ENCODE results near the gene DEPDC5.

The DEPDC5 gene

DNA sequence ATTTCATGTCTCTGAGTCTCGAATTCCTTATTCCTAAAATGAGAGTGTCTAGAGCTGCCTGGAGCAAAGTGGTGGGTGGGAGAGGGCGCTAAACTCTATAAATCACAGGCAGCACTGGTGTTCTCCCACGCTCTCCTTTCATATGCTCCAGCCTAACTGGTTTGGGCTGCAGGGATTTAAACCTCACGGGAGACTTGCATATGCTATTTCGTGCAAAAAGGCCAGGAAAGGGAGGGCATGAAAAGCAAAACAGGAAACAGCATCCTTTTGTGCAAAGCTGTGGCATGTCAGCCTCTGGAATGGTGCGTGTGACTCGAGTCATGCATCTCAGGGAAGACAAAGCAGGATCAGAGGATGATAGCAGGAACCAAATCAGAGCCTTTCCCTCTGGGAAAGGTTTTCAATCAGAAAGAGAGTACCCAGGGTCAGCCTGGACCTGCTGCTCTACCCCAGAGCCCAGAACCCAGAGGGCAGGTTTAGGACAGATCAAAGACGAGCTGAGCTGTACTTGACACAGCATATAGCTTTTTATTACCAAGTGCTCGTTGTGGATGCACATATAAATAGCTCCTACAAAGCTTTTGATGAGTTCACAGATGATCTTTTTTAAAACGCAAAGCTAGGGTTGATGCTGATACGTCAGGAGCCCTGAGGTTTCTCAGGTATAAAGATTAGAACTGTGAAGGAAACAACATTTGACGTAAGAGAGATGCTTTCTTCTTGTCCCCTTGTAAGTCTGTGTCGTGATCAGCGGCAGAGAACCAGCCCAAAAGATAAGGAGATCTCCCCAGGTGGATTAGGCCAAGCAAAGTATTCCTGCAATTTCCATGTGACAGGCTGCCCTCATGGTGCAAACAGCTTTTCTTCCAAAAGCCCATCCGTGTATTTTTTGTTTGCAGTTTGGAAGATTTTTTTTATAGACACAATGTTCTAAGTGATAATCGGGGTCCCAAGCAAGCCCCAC is 144.3 kb downstream of the DEPDC5 start:
- TF ChIP-seq, protein P1, sequence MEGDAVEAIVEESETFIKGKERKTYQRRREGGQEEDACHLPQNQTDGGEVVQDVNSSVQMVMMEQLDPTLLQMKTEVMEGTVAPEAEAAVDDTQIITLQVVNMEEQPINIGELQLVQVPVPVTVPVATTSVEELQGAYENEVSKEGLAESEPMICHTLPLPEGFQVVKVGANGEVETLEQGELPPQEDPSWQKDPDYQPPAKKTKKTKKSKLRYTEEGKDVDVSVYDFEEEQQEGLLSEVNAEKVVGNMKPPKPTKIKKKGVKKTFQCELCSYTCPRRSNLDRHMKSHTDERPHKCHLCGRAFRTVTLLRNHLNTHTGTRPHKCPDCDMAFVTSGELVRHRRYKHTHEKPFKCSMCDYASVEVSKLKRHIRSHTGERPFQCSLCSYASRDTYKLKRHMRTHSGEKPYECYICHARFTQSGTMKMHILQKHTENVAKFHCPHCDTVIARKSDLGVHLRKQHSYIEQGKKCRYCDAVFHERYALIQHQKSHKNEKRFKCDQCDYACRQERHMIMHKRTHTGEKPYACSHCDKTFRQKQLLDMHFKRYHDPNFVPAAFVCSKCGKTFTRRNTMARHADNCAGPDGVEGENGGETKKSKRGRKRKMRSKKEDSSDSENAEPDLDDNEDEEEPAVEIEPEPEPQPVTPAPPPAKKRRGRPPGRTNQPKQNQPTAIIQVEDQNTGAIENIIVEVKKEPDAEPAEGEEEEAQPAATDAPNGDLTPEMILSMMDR (IDR thresholded peaks at IDR 0.05), result no peak

DNA sequence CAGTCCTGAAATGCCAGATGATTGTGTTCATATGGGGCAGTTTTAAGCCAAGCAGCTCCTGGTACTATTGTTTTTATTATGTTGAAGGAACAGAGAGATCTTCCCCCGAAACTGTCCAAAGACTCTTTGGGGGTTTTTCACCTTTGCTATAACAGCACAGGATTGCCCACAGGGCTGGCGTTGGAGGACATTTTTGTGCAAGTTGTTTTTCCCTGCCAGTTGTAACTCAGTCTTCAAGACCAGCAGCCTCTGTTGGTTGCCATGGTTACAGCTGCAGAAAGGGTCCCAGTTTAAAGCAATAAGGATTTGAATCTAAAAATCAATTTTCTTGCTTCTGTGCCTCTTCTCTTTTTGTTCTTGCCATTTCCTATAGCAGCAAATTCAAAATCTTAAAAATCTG is 145.1 kb downstream of the DEPDC5 start:
- TF ChIP-seq, protein P1 (IDR thresholded peaks at IDR 0.05), result no peak

DNA sequence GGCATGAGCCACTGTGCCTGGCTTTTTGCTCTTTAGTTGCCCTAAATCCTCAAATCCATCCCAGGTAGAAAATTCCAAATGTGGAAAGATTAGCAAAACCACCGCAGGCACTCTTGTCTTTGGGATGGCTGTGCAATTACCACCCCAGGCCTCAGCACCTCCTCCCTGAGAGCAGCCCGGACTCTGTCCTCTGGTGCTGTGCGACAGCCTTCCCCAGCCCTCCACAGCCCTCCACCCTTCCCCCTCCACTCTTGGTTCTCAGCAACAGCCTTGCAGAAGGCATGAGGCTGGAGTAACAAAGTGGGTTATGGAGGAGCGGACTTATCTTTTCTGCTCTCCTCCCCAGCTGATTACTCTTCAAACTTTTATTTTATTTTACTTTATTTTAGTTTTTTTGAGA is 145.8 kb downstream of the DEPDC5 start:
- TF ChIP-seq, protein P1 (IDR thresholded peaks at IDR 0.05), result no peak

DNA sequence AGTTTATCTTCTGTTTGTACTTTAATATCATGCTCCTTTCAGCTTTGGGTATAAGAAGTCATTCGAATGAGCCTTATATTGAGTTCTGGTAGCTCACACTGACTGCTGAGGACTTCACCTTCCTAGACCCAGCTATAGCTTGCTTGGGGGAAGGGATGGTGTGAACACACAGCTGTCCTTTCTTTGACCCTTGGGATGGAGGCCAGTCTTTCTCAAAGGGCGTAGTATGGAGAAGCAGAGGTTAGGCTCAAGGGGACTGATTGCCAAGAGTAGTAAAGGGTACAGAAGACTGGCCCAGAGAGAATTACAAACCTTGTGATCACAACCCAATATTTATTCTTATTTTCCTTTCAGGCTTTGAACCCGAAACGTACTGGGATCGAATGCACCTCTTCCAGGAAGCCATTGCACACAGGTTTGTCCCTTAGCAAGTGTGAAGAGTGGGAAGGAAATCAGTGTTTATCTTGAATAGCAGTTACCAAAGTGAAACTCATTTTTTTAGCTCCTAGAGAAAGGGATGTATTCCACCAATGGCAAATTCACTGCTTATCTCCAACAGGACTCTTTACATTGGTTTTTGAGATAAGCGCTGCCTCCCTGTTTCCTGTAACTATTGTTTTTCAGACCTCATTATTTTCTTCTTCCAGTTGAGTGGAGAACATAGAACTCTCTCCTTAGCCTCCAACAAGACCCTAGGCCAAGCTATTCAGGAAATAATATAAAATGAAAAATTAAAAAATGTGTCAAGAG is 147.7 kb downstream of the DEPDC5 start:
- TF ChIP-seq, protein P1 (IDR thresholded peaks at IDR 0.05), result no peak

DNA sequence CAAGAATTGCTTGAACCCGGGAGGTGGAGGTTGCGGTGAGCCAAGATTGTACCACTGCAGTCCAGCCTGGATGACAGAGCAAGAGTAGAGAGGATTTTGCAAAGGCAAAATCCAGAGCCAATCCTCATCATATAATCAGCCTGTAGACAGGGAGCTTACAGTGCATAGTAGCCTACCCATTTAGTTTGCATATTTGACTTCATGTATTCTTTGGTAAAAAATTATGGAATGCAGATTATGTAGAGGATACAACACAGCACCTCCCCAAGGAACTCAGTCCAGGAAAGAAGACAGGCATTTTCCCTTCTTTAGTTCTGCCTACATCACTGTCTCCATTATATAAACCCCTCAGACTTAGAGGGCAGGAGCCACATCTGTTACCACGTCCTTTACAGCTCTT is 150.8 kb downstream of the DEPDC5 start:
- TF ChIP-seq, protein P1 (IDR thresholded peaks at IDR 0.05), result no peak

DNA sequence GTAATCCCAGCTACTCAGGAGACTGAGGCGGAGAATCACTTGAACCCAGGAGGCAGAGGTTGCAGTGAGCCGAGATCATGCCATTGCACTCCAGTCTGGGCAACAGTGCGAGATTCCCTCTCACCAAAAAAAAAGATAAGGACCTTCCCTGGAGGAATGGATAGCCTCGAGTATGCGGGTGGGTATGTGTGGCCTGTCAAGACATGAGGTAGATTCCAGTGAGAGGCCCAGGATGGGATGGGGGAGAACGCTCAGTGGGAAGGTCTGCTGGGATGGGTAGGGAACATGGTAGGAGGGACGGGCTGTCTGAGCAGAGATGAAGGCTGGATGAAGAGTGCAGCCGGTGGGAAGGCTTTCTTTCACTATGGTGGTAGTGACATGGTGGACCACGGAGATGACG is 151.5 kb downstream of the DEPDC5 start:
- TF ChIP-seq, protein P1 (IDR thresholded peaks at IDR 0.05), result no peak

DNA sequence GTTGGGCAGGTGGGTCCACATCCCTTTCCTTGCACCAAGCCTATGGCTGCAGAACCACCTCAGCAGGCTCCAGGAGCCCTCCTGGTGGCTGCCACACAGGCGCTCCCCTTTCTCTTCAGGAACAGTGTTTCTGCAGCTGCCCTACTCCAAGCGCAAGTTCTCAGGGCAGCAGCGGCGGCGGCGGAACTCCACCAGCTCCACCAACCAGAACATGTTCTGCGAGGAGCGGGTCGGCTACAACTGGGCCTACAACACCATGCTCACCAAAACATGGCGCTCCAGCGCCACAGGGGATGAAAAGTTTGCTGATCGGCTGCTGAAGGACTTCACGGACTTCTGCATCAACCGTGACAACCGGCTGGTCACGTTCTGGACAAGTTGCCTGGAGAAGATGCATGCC is 152.3 kb downstream of the DEPDC5 start:
- TF ChIP-seq, protein P1 (IDR thresholded peaks at IDR 0.05), result no peak

Data from LNCAP (cell line).